D341Med (cell line): ENCODE results near the gene ATP6V0D1.

Experiments used
- DNase-seq: peaks from one replicate; pipeline ENCODE4 v3.0.0; 2012; ENCODE audit warnings: low spot score

Gene ATP6V0D1

DNA sequence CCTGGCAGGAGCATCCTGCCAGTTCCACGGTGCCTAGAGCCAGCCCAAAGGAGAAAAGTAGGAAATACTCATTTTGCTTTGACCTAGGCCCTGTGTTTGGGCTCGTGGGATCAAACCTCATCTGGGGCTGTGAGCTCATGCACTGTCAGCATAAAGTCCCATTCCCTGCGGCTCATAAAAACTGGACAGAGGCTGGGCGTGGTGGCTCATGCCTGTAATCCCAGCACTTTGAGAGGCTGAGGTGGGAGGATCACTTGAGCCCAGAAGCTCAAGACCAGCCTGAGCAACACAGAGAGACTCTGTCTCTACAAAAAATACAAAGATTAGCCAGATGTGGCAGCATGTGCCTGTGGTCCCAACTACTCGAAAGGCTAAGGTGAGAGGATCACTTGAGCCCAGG lies 17.9 kb downstream of the ATP6V0D1 start:
- no peak for DNase-seq

DNA sequence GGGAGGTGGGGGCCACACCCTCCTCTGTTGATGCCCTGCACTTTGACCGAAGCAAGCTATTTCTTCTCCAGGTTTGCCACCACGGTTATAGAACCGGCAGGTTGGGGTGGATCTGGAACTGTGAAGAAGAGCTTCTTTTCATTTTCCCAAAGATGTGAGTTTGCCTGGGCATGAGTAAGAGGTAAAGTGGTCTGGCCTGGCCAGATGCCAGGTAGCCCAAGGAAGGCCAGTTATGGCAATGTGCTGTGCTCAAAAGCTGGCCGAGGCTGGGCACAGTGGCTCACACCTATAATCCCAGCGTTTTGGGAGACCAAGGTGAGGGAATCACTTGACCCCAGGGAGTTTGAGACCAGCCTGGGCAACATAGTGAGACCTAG lies 18.7 kb downstream of the ATP6V0D1 start:
- no peak for DNase-seq

- DNase-seq: no peak
Measured at GRCh38 chr16:67461600-67462278, 19.2 kb downstream of the ATP6V0D1 start.

DNA sequence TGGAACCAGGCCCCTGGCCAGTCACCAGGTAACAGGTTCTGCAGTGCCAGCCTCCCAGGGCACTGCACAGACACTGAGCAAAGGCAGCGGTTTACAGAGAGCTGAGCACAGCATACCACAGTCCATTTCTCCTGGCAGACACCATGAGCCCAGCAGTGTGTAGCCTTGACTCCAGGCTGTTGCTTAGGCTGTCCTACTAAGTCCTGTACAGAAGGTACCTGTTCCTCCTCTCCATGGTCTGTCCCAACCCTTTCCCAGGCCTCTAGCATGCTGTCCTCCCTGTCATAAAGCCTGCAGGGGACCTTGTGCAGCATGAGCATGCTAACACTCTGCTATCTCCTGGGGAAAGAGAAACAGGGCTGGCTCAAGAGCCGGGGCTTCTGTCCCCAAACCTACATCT lies 20.0 kb downstream of the ATP6V0D1 start:
- no peak for DNase-seq

DNA sequence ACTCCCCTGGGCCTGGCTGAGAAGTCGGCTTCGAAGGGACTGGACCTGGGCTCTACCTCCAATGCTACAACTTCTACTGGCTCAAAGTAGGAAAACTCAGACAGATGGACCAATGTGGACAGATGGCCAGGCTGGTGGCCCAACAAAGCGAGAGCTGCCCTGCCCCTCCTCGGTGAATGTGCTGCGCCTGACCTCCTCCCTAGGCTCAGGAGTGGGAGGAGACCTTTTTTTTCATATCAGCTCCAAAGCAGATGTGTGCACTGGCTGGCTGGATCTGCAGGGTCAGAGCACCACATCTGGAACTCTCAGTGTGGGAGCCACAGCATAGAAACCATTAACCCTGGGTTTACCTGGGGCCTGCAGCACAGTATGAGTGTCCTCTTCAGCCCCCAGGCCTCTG lies 20.8 kb downstream of the ATP6V0D1 start:
- DNase-seq: no peak

DNA sequence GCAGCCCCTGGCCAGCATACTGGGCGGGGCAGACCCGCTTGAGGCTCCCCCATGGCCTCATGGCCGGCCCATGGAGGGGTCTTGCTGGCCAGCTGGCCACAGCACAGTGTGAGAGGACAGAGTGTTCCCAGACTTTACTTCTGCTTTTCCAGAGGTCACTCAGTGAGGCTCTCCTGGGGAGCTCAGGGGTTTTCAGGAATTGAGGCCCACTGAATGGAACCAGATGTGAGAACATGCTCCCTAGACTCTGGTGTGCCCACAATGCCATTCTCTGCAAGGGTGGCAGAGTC lies 21.2 kb downstream of the ATP6V0D1 start:
- no peak for DNase-seq

- no peak for DNase-seq
Measured at GRCh38 chr16:67459066-67459860, 21.7 kb downstream of the ATP6V0D1 start.

DNA sequence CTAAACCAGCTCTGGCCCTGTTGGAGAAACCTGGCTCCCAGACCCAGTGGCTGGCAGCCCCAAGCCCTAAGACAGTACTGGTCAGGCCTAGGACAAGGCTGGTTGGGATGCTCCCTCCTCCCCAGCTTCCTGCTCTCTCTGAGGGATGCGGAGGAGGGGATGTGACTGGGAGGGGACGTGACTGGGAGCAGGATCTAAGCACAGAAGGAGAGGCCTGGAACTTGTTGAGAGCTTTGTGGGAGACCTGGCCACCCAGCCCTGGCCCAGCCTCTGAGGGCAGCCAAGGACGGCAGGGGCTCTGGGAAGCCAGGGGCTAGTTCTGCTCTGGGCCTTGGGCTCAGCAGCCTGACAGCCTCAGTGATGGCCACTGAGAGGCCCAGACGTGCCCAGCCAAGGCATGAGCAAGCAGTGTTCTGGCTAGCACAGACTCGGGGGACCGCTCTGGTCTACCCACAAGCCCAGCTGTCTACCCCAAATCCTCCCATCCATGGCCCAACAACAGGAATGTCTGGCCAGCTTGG lies 22.8 kb downstream of the ATP6V0D1 start:
- DNase-seq: no peak

- no peak for DNase-seq
Measured at GRCh38 chr16:67457611-67458010, 23.3 kb downstream of the ATP6V0D1 start.

DNA sequence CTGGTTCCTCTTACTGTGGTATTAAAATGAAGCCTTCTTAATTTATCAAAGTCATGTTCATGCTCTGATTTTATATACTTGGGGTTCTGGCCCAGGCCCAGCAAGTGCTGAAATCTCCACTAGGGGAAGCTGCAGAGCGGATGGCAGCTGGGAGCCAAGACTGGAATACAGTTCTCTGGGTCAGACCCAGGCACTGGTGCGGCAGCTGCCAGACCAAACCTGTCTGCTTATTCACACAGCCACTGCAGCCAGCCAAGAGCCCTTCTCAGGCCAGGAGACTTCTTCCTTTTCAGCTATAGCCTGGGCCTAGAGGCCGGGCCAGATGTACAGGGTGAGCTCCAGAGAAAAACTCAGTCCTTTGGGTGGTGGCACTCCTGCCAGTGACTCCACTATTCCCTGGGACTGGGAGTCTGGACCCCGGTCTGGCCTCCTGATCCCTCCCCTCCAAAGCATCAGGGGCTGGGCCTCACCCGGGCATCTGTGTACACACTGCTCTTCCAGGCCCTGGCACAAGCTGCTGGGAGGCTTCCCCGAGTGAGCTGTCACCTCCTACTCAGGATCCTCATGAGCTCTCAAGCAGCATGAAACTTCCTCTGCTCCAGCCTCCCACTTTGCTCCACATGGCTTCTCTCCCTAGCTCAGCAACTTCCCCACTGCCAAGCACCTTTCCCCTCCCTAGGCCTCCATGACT lies 24.4 kb downstream of the ATP6V0D1 start:
- no peak for DNase-seq

- DNase-seq: no peak
Measured at GRCh38 chr16:67454852-67455251, 26.1 kb downstream of the ATP6V0D1 start.

GRCh38 chr16:67454104-67454503 lies 26.9 kb downstream of the ATP6V0D1 start:
- DNase-seq: no peak

GRCh38 chr16:67451704-67452435 lies 29.1 kb downstream of the ATP6V0D1 start:
- DNase-seq: no peak

DNA sequence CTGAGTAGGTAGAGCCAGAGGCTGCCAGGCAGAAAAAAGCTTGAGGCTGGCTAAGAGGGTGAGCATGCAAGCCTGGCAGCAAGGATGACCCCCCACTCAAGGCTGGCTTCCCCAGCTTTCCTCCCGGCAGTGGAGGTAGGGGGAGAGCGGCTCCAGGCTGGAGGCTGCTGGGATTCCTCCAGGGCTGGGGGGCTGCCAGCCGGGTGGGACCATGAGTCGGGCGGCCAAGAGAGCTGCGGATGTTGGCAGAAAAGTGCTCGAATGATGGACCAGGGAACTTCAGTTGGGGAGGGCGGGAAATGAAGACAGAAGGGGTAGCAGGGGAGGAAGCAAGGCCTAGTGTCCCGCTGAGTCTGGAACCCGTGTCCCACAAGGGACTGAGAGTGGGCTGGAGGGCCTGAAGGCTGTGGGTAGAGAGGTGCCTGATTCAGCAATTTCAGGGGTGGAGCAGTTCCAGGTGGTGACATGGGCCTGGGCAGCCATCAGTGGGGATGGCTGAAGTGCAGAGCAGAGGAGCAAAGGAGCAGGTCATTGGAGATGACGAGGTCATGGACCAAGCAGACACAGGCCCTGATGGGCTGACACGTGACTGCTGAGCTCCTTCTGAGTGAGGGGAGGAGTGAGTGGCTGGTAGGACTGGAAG lies 29.8 kb downstream of the ATP6V0D1 start:
- no peak for DNase-seq

GRCh38 chr16:67449739-67450138 lies 31.2 kb downstream of the ATP6V0D1 start:
- no peak for DNase-seq

GRCh38 chr16:67449336-67449735 lies 31.6 kb downstream of the ATP6V0D1 start:
- no peak for DNase-seq

DNA sequence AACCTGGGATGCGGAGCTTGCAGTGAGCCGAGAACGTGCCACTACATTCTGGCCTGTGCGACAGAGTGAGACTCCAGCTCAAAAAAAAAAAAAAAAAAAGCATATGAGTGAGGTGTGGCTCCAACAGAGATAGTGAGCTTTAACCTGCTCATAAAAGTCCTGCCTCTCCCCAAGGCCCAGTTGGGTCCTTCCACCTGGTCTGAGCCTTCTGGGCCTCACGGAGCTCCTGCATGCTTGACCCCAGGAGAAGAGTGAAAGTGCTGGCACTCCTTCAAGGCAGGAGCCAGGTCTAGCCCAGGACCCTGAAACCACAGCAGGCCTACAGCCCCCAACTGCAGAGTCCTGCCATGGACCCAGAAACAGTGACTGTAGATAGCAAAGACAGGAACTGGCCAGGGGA lies 32.4 kb downstream of the ATP6V0D1 start:
- no peak for DNase-seq

DNA sequence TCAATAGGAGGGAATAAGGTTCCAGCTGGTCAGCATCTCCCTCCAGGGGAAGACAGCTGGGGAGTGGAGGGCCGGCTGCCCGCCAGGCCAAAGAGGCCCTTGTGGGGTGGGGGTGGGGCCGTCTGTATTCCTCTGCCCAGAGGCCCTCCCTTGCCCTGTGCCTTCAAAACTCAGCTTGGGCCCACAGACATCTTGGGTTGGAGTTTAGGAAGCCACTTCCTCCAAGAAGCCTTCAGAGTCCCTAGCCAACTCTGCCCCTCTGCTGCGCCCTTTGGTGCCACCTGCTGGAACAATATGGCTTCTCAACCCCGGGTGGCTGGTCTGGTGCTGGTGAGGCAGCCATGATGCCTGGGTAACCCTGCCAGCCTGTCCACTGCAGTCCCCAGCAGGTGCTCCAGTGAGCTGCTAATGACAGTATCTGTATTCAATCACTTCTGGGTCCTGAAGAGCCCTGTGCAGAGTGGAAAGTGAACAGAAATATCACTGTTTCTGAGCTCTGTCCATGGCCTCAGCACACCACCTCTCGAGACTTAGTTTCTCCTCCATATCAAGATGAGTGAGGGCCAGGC lies 33.4 kb downstream of the ATP6V0D1 start:
- DNase-seq: peak; percentile 66

DNA sequence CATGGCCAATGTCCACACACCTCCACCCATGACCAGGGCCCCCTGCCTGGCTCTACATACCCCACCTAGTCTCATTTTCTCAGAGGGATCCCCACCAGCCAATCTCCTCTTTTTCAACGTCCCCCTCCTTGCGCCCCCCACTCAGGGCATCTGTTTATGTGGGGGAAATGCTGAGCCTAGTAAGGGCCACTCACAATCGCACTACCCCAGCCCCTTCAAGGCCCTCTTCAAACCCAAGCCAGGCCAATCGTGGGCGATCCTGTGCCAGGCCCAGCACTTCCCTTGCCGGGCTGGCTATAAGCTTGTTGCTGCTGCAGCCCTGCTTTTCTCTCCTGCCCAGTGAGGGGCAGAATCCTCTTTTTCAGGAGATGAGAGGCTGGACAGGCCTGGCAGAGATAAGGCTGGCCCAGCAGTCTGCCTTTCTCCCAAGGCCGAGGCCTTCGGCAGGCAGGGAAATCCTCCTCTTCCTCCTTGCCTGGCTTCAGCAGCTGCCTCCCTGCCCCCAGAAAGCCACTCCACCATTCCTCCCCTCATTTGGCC lies 33.9 kb downstream of the ATP6V0D1 start:
- no peak for DNase-seq

GRCh38 chr16:67445913-67446907 lies 34.7 kb downstream of the ATP6V0D1 start:
- DNase-seq: no peak
